ENCODE measurements around the gene FANCI. TPM values are rescaled to one million over a fixed set of nuclear protein-coding genes. Genes with fewer than 3 reads are reported as not detected.

FANCI gene
- total RNA-seq, 2 donors from 2014 or later = 1.0 to 7.3 TPM

GRCh38 chr15:89278307-89278706 lies 34.5 kb downstream of the FANCI start:
- intact Hi-C loops (cut with DNase I) = no loop called here
- DNase-seq (no peak), ATAC-seq (no peak)
- Histone ChIP-seq H3K27ac (no peak overlapping the region), H3K27me3 (no peaks in the 10 kb centered on the region), H3K4me1 (no peaks in the 10 kb centered on the region), H3K36me3 (replicated peaks in 1 of 2; ENCODE audit: insufficient read depth in 1 of 2, low read depth in 2 of 2) (no peaks in the 10 kb centered on the region), H3K4me3 (no peak overlapping the region), H3K9me3 (no peaks in the 10 kb centered on the region)
- no peak for TF ChIP-seq POLR2A (IDR thresholded peaks at IDR 0.05)
- TF ChIP-seq CTCF (IDR thresholded peaks at IDR 0.05) = no peak
- WGBS, 2 donors = 82 to 92% methylated on average over 1 of the region's 1 CpG

GRCh38 chr15:89282631-89283030 lies 38.9 kb downstream of the FANCI start:
- Histone ChIP-seq H3K4me1 (no peaks in the 10 kb centered on the region), H3K9me3 (no peaks in the 10 kb centered on the region), H3K36me3 (replicated peaks in 1 of 2; ENCODE audit: insufficient read depth in 1 of 2, low read depth in 2 of 2) (no peaks in the 10 kb centered on the region), H3K4me3 (no peak overlapping the region), H3K27ac (no peak overlapping the region), H3K27me3 (no peaks in the 10 kb centered on the region)
- ATAC-seq (no peak), DNase-seq (no peak)
- TF ChIP-seq POLR2A (IDR thresholded peaks at IDR 0.05) = no peak
- TF ChIP-seq CTCF (IDR thresholded peaks at IDR 0.05) = no peak
- intact Hi-C loops (cut with DNase I) = no loop called here
- WGBS, 2 donors = 93 to 95% methylated on average over 4 of the region's 4 CpGs

- Histone ChIP-seq H3K9me3 (no peaks in the 10 kb centered on the region), H3K4me3 (no peak overlapping the region), H3K36me3 (replicated peaks in 1 of 2; ENCODE audit: insufficient read depth in 1 of 2, low read depth in 2 of 2) (no peaks in the 10 kb centered on the region), H3K4me1 (no peaks in the 10 kb centered on the region), H3K27me3 (no peaks in the 10 kb centered on the region), H3K27ac (no peak overlapping the region)
- intact Hi-C loops (cut with DNase I) = no loop called here
- ATAC-seq (no peak), DNase-seq (no peak)
- TF ChIP-seq POLR2A (IDR thresholded peaks at IDR 0.05) (no peak), CTCF (IDR thresholded peaks at IDR 0.05) (no peak)
- 82 to 88% methylated on average over 4 of the region's 4 CpGs for WGBS, 2 donors
These were observed 39.4 kb downstream of the FANCI start for GRCh38 chr15:89283201-89283600.

- TF ChIP-seq CTCF (IDR thresholded peaks at IDR 0.05) (no peak), POLR2A (IDR thresholded peaks at IDR 0.05) (no peak)
- Histone ChIP-seq H3K36me3 (replicated peaks in 1 of 2; ENCODE audit: insufficient read depth in 1 of 2, low read depth in 2 of 2) (no peaks in the 10 kb centered on the region), H3K4me3 (no peak overlapping the region), H3K27me3 (no peaks in the 10 kb centered on the region), H3K4me1 (no peaks in the 10 kb centered on the region), H3K9me3 (no peaks in the 10 kb centered on the region), H3K27ac (no peak overlapping the region)
- 92 to 95% methylated on average over 2 of the region's 2 CpGs for WGBS, 2 donors
- DNase-seq = no peak
- intact Hi-C loops (cut with DNase I) = no loop called here
- ATAC-seq = no peak
These were observed 48.2 kb downstream of the FANCI start for GRCh38 chr15:89291934-89292438.

- Histone ChIP-seq H3K9me3 (no peaks in the 10 kb centered on the region), H3K4me1 (no peaks in the 10 kb centered on the region), H3K4me3 (no peak overlapping the region), H3K36me3 (replicated peaks in 1 of 2; ENCODE audit: insufficient read depth in 1 of 2, low read depth in 2 of 2) (no peaks in the 10 kb centered on the region), H3K27ac (no peak overlapping the region), H3K27me3 (no peaks in the 10 kb centered on the region)
- DNase-seq (no peak), ATAC-seq (no peak)
- no peak for TF ChIP-seq POLR2A (IDR thresholded peaks at IDR 0.05)
- no peak for TF ChIP-seq CTCF (IDR thresholded peaks at IDR 0.05)
- WGBS, 2 donors = 97 to 98% methylated on average over 2 of the region's 2 CpGs
- intact Hi-C loops (cut with DNase I) = no loop called here
These were observed 49.2 kb downstream of the FANCI start for GRCh38 chr15:89293012-89293411.

All from body of pancreas (tissue), 4 donors.